ENCODE measurements around the gene ART3. TPM values are rescaled to one million over a fixed set of nuclear protein-coding genes. Genes with fewer than 3 reads are reported as not detected.

The ART3 gene, protein sequence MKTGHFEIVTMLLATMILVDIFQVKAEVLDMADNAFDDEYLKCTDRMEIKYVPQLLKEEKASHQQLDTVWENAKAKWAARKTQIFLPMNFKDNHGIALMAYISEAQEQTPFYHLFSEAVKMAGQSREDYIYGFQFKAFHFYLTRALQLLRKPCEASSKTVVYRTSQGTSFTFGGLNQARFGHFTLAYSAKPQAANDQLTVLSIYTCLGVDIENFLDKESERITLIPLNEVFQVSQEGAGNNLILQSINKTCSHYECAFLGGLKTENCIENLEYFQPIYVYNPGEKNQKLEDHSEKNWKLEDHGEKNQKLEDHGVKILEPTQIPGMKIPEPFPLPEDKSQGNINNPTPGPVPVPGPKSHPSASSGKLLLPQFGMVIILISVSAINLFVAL
- total RNA-seq, result 5.0 and 7.3 TPM in 2 replicates
- long read RNA-seq, partial matches to known transcripts, result 0 of 26 reads
- long read RNA-seq, other reads (novel, unspliced or antisense), result 26 of 26 reads

DNA sequence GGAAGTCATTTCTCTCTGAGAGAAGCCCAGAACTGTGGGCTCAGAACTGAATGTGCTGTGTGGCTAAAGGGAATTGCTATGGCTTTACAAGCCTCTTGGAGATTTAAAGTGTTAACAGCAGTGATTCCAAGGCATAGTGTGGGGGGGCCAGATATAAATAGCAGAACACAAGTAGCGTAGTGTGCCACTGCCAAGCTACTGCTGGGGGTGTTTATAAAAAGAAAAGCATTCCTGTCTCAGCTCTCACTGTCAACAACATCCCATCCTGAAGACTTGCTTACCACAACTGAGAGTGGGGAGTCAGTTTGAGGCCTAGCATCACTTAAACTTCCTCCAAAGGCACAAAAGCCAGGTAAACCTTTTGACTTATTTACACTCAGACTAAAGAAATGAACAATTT, at the start of gene ART3:
Gene ART3, plus strand, starts transcription at position 242 of the 400 bp plus-strand sequence. CDS start 1,181 bp downstream, outside the sequence.
- TF ChIP-seq, protein P1, sequence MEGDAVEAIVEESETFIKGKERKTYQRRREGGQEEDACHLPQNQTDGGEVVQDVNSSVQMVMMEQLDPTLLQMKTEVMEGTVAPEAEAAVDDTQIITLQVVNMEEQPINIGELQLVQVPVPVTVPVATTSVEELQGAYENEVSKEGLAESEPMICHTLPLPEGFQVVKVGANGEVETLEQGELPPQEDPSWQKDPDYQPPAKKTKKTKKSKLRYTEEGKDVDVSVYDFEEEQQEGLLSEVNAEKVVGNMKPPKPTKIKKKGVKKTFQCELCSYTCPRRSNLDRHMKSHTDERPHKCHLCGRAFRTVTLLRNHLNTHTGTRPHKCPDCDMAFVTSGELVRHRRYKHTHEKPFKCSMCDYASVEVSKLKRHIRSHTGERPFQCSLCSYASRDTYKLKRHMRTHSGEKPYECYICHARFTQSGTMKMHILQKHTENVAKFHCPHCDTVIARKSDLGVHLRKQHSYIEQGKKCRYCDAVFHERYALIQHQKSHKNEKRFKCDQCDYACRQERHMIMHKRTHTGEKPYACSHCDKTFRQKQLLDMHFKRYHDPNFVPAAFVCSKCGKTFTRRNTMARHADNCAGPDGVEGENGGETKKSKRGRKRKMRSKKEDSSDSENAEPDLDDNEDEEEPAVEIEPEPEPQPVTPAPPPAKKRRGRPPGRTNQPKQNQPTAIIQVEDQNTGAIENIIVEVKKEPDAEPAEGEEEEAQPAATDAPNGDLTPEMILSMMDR (IDR thresholded peaks at IDR 0.05; ENCODE audit: unreplicated experiment), result no peak
- Mint-ChIP-seq H3K4me1 (ENCODE audit: low read depth) (no peaks in the 10 kb centered on the region), H3K27me3 (peaks cover 4% of the 10 kb centered on the region), H3K9me3 (ENCODE audit: low read depth) (no peaks in the 10 kb centered on the region), H3K27ac (no peak within 1 kb of the TSS), H3K4me3 (ENCODE audit: low read depth) (no peak within 1 kb of the TSS), H3K36me3 (ENCODE audit: insufficient read depth) (no peaks in the 10 kb centered on the region)
- DNase-seq (ENCODE audit: low spot score, unreplicated experiment), result no peak

DNA sequence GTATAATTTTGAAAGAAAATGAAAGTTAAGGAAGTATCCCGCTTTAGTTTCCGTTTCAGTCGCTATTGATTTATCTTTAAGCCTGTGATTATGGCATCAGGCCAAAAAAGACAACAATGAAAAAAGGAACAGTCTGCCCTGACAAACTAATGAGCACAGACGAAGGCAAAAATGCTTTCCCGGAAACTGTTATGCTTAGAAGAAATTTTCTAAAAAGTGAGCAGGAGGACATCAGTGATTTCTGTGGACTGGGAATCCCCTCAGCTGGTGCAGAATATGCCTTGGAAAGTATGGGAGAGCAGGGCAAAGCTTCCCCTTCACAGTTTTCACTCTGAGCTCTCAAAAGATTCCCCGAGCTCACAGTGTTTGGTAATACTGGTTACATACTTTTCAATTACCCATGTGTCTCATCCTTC, 46.2 kb upstream of the ART3 start:
- H3K4me1 Mint-ChIP-seq (ENCODE audit: low read depth), result no peaks in the 10 kb centered on the region
- no peaks in the 10 kb centered on the region for H3K36me3 Mint-ChIP-seq (ENCODE audit: insufficient read depth)
- H3K27ac Mint-ChIP-seq, result no peak overlapping the region

DNA sequence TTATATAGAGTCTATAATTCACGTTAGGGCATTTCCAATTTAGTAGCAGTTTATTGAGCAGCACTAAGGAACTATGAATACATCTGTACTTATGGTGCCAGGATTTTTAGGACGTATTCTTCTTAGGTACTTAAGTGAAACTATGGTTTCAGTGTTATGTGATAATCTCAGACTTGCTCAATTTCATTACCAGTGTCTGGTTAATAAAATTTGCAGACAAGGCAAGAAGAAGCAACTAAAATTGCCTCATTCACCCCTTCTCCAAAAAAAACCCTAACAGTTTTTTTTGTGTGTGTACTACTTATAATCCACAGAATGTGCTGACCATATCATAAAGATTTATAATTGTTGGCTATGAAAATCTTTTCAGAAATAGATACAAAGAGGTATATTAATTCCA, 45.2 kb upstream of the ART3 start:
- H3K27ac Mint-ChIP-seq, result no peak overlapping the region
- H3K9me3 Mint-ChIP-seq (ENCODE audit: low read depth), result no peaks in the 10 kb centered on the region
- no peak for DNase-seq (ENCODE audit: low spot score, unreplicated experiment)
- TF ChIP-seq, protein P1 (IDR thresholded peaks at IDR 0.05; ENCODE audit: unreplicated experiment), result no peak
- H3K4me1 Mint-ChIP-seq (ENCODE audit: low read depth), result no peaks in the 10 kb centered on the region
- no peaks in the 10 kb centered on the region for H3K36me3 Mint-ChIP-seq (ENCODE audit: insufficient read depth)
- H3K4me3 Mint-ChIP-seq (ENCODE audit: low read depth), result no peak overlapping the region
- H3K27me3 Mint-ChIP-seq, result peaks cover 6% of the 10 kb centered on the region

More for the DNA sequence above, 46.2 kb upstream of the ART3 start:
- Mint-ChIP-seq H3K4me3 (ENCODE audit: low read depth) (no peak overlapping the region), H3K27me3 (peaks cover 6% of the 10 kb centered on the region), H3K9me3 (ENCODE audit: low read depth) (no peaks in the 10 kb centered on the region)
- TF ChIP-seq, protein P1 (IDR thresholded peaks at IDR 0.05; ENCODE audit: unreplicated experiment), result no peak
- no peak for DNase-seq (ENCODE audit: low spot score, unreplicated experiment)

DNA sequence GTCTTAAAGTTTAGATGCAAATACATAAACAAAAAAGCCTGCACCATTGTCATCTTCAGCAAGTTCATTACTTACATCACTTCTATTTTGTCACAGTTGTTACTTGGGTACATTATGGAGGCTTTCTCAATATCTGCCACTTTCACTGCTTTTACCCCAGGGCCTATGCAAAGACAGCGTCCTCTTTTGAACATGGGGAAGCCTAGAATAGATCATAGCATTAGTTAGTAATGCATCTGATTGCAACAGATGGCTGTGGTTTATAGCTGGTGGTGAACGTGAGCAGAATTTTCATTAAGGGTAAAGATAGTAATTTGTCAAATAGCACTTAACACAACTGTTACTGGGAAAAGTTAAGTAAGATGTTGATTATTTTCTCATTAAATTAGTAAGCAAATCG, 39.4 kb upstream of the ART3 start:
- Mint-ChIP-seq H3K27me3 (no peaks in the 10 kb centered on the region), H3K36me3 (ENCODE audit: insufficient read depth) (no peaks in the 10 kb centered on the region), H3K4me3 (ENCODE audit: low read depth) (no peak overlapping the region), H3K4me1 (ENCODE audit: low read depth) (peaks cover 1% of the 10 kb centered on the region), H3K9me3 (ENCODE audit: low read depth) (no peaks in the 10 kb centered on the region), H3K27ac (no peak overlapping the region)
- TF ChIP-seq, protein P1 (IDR thresholded peaks at IDR 0.05; ENCODE audit: unreplicated experiment), result no peak
- DNase-seq (ENCODE audit: low spot score, unreplicated experiment), result no peak

DNA sequence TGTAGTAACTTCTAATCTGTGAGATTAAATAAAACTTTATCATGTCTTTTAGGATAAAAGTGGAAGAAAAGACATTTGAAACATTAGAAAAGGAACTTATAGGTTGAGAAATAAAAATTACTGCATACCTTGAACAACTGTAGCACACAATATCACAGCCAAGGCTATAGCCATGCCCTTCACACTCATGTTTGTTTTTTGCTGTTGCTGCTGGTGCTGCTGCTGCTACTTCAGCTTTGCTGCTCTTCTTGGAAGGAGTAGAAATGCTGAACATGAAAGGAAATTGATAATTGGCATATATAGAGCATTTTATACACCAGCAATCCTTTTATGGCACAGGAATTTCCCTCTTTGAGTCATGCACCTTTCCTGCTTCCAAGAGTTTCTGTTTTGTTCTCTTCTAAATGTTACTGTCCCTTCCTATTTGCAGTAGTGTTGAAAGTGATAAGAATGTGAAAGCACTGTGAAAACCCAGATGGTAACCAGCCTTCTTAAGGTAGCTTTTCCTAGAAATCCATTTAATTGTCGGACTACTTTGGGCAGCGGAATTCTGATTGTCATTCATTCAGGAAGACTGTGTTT, 38.6 kb upstream of the ART3 start, which contains the start of gene CXCL11:
Gene CXCL11, minus strand, starts transcription at position 272 of the 582 bp plus-strand sequence. Its CDS starts 83 bp downstream, at position 189.
- Mint-ChIP-seq H3K27ac (peak within 1 kb of the TSS; percentile 18), H3K4me1 (ENCODE audit: low read depth) (peaks cover 1% of the 10 kb centered on the region), H3K36me3 (ENCODE audit: insufficient read depth) (no peaks in the 10 kb centered on the region), H3K9me3 (ENCODE audit: low read depth) (no peaks in the 10 kb centered on the region), H3K4me3 (ENCODE audit: low read depth) (no peak within 1 kb of the TSS), H3K27me3 (no peaks in the 10 kb centered on the region)
- TF ChIP-seq, protein P1 (IDR thresholded peaks at IDR 0.05; ENCODE audit: unreplicated experiment), result no peak
- no peak for DNase-seq (ENCODE audit: low spot score, unreplicated experiment)

Data from progenitor cell of endocrine pancreas (in vitro differentiated cells).